Central memory CD8-positive, alpha-beta T cell (primary cell): ENCODE measurements around the gene RFX2.
"Not testable (repeated sequence)": the region's sequence is repeated elsewhere in the genome, so short reads cannot be mapped to it uniquely, and the experiment has no call there.

Source experiments
- ATAC-seq: fragments of 150-1000 bp; cut with Tn5 transposase; replicated peaks from 2 replicates; pipeline ENCODE4 v1.10.0; 2022; ENCODE audit warnings: mild to moderate bottlenecking, moderate FRiP score, moderate number of reproducible peaks; ENCODE audit not compliant: poor library complexity, severe bottlenecking; ENCODE audit errors: extremely low read depth
- DNase-seq, 2 donors: peaks; one replicate each; pipeline ENCODE4 v3.0.0; 2021; ENCODE audit warnings: low spot score in 2 of 2
- H3K27ac Mint-ChIP-seq: one replicate; pipeline ENCODE4 v1.8.0; 2022; ENCODE audit warnings: low read depth, mild to moderate bottlenecking, moderate library complexity, mixed read lengths
- H3K27me3 Mint-ChIP-seq: one replicate; pipeline ENCODE4 v1.8.0; 2022; ENCODE audit warnings: mixed read lengths
- H3K36me3 Mint-ChIP-seq: one replicate; pipeline ENCODE4 v1.8.0; 2022; ENCODE audit warnings: mild to moderate bottlenecking, moderate library complexity, mixed read lengths; ENCODE audit not compliant: insufficient read depth
- H3K4me1 Mint-ChIP-seq: one replicate; pipeline ENCODE4 v1.8.0; 2022; ENCODE audit warnings: mixed read lengths
- H3K4me3 Mint-ChIP-seq: one replicate; pipeline ENCODE4 v1.8.0; 2022; ENCODE audit warnings: mild to moderate bottlenecking, moderate library complexity, mixed read lengths
- H3K9me3 Mint-ChIP-seq: one replicate; pipeline ENCODE4 v1.8.0; 2022; ENCODE audit warnings: mixed read lengths

RFX2 gene

GRCh38 chr19:6117534-6117933 is 7.2 kb upstream of the RFX2 start:
- ATAC-seq = no peak
- DNase-seq = no peak
- no peaks in the 10 kb centered on the region for H3K4me1 Mint-ChIP-seq
- peaks cover 1% of the 10 kb centered on the region for H3K36me3 Mint-ChIP-seq
- peaks cover 10% of the 10 kb centered on the region for H3K9me3 Mint-ChIP-seq
- H3K4me3 Mint-ChIP-seq = no peak overlapping the region
- H3K27me3 Mint-ChIP-seq = peaks cover 52% of the 10 kb centered on the region
- H3K27ac Mint-ChIP-seq = no peak overlapping the region

- H3K36me3 Mint-ChIP-seq = peaks cover 1% of the 10 kb centered on the region
- H3K9me3 Mint-ChIP-seq = peaks cover 10% of the 10 kb centered on the region
- no peaks in the 10 kb centered on the region for H3K4me1 Mint-ChIP-seq
- no peak overlapping the region for H3K27ac Mint-ChIP-seq
- ATAC-seq (no peak), DNase-seq (no peak)
- H3K27me3 Mint-ChIP-seq = peaks cover 52% of the 10 kb centered on the region
- H3K4me3 Mint-ChIP-seq = no peak overlapping the region
Observed at GRCh38 chr19:6116749-6117430, 6.6 kb upstream of the RFX2 start.

GRCh38 chr19:6115992-6116391 is 5.7 kb upstream of the RFX2 start:
- Mint-ChIP-seq H3K27me3 (peaks cover 52% of the 10 kb centered on the region), H3K9me3 (peaks cover 10% of the 10 kb centered on the region), H3K4me1 (no peaks in the 10 kb centered on the region), H3K27ac (no peak overlapping the region), H3K36me3 (peaks cover 1% of the 10 kb centered on the region), H3K4me3 (no peak overlapping the region)
- DNase-seq (no peak), ATAC-seq (no peak)

- ATAC-seq (no peak), DNase-seq (no peak)
- Mint-ChIP-seq H3K27ac (no peak overlapping the region), H3K27me3 (peaks cover 51% of the 10 kb centered on the region), H3K9me3 (no peaks in the 10 kb centered on the region), H3K4me3 (no peak overlapping the region), H3K4me1 (peaks cover 13% of the 10 kb centered on the region), H3K36me3 (peaks cover 12% of the 10 kb centered on the region)
Observed at GRCh38 chr19:6113616-6114188, 3.4 kb upstream of the RFX2 start.

GRCh38 chr19:6109947-6110346 is 353 bp downstream of the RFX2 start:
- ATAC-seq = no peak
- H3K4me1 Mint-ChIP-seq = peaks cover 21% of the 10 kb centered on the region

GRCh38 chr19:6108721-6109633 is 1.3 kb downstream of the RFX2 start:
- no peaks in the 10 kb centered on the region for H3K9me3 Mint-ChIP-seq
- ATAC-seq (no peak), DNase-seq (peak in 1 of 2 donors; percentile 21)
- H3K36me3 Mint-ChIP-seq = peaks cover 13% of the 10 kb centered on the region
- H3K27ac Mint-ChIP-seq = peak overlapping the region; percentile 99
- H3K4me3 Mint-ChIP-seq = peak overlapping the region; percentile 95
- H3K27me3 Mint-ChIP-seq = peaks cover 43% of the 10 kb centered on the region
- H3K4me1 Mint-ChIP-seq = peaks cover 21% of the 10 kb centered on the region

More at GRCh38 chr19:6109947-6110346, 353 bp downstream of the RFX2 start:
- peaks cover 13% of the 10 kb centered on the region for H3K36me3 Mint-ChIP-seq
- peak overlapping the region; percentile 99 for H3K27ac Mint-ChIP-seq
- H3K27me3 Mint-ChIP-seq = peaks cover 41% of the 10 kb centered on the region
- no peaks in the 10 kb centered on the region for H3K9me3 Mint-ChIP-seq
- DNase-seq = no peak
- H3K4me3 Mint-ChIP-seq = peak overlapping the region; percentile 95

- Mint-ChIP-seq H3K36me3 (peaks cover 13% of the 10 kb centered on the region), H3K4me1 (peaks cover 21% of the 10 kb centered on the region), H3K27me3 (peaks cover 34% of the 10 kb centered on the region)
- H3K9me3 Mint-ChIP-seq, ATAC-seq, H3K4me3 Mint-ChIP-seq, H3K27ac Mint-ChIP-seq, DNase-seq: not testable (repeated sequence)
Observed at GRCh38 chr19:6106643-6107294, 3.5 kb downstream of the RFX2 start.

- Mint-ChIP-seq H3K4me3 (no peak overlapping the region), H3K4me1 (peaks cover 21% of the 10 kb centered on the region), H3K27ac (no peak overlapping the region), H3K9me3 (no peaks in the 10 kb centered on the region), H3K36me3 (peaks cover 10% of the 10 kb centered on the region), H3K27me3 (peaks cover 34% of the 10 kb centered on the region)
- ATAC-seq (no peak), DNase-seq (no peak)
Observed at GRCh38 chr19:6105444-6105843, 4.9 kb downstream of the RFX2 start.

- ATAC-seq = no peak
- H3K4me1 Mint-ChIP-seq = peaks cover 16% of the 10 kb centered on the region
Observed at GRCh38 chr19:6103894-6104293, 6.4 kb downstream of the RFX2 start.

GRCh38 chr19:6103217-6103644 is 7.1 kb downstream of the RFX2 start:
- Mint-ChIP-seq H3K9me3 (no peaks in the 10 kb centered on the region), H3K36me3 (peaks cover 5% of the 10 kb centered on the region), H3K4me3 (no peak overlapping the region), H3K27ac (no peak overlapping the region), H3K4me1 (peaks cover 10% of the 10 kb centered on the region), H3K27me3 (peaks cover 16% of the 10 kb centered on the region)
- DNase-seq = no peak
- ATAC-seq = no peak

More at GRCh38 chr19:6103894-6104293, 6.4 kb downstream of the RFX2 start:
- Mint-ChIP-seq H3K27me3 (peaks cover 23% of the 10 kb centered on the region), H3K9me3 (no peaks in the 10 kb centered on the region), H3K36me3 (peaks cover 10% of the 10 kb centered on the region), H3K4me3 (no peak overlapping the region), H3K27ac (no peak overlapping the region)
- DNase-seq = no peak

- ATAC-seq = no peak
- peaks cover 11% of the 10 kb centered on the region for H3K27me3 Mint-ChIP-seq
- H3K27ac Mint-ChIP-seq = no peak overlapping the region
- no peaks in the 10 kb centered on the region for H3K9me3 Mint-ChIP-seq
- peaks cover 6% of the 10 kb centered on the region for H3K4me1 Mint-ChIP-seq
- peaks cover 5% of the 10 kb centered on the region for H3K36me3 Mint-ChIP-seq
- DNase-seq = no peak
- H3K4me3 Mint-ChIP-seq = no peak overlapping the region
Observed at GRCh38 chr19:6101991-6102390, 8.3 kb downstream of the RFX2 start.

GRCh38 chr19:6101291-6101825 is 8.9 kb downstream of the RFX2 start:
- Mint-ChIP-seq H3K27me3 (peaks cover 11% of the 10 kb centered on the region), H3K36me3 (peaks cover 5% of the 10 kb centered on the region), H3K9me3 (no peaks in the 10 kb centered on the region), H3K4me1 (peaks cover 6% of the 10 kb centered on the region), H3K27ac (no peak overlapping the region), H3K4me3 (no peak overlapping the region)
- DNase-seq = no peak
- no peak for ATAC-seq
